Measurements from ENCODE around the gene PCDHGC5. TPM values are rescaled to one million over a fixed set of nuclear protein-coding genes. Genes with fewer than 3 reads are reported as not detected.

Gene PCDHGC5
- total and polyA plus RNA-seq, 2 of the 8 experiments (the other 6 are each of a cell fraction or from before 2014, with no cell fraction given) = 0.41 to 1.1 TPM

DNA sequence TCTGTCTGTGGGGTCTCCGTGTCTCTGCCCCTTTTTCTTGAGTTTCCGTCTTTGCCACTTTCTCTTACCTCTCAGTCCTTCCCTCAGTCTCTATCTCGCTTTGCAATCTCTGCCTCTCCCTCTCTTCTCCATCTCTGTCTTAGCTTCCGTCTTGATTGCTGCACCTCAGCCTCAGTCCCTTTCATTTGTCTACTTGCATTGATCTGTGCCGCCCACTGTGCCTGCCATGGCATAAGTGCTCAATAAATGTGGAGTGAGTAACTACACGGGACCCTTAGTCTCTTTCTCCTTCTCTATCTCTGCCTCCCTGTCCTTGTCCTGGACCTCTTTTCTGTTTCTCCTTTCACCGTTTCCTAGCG is 6.6 kb downstream of the PCDHGC5 start:
- H3K79me2 ChIP-seq (ENCODE audit: control insufficient read depth in 1 of 2, insufficient read depth in 2 of 2, low read length in 2 of 2) = no peaks in the 10 kb centered on the region
- TF ChIP-seq KDM4A (IDR thresholded peaks at IDR 0.05; ENCODE audit: low read depth, low read length, severe bottlenecking) (no peak), RAD21 (IDR thresholded peaks at IDR 0.05 in 1 of 2, conservative IDR thresholded peaks at IDR 0.05 in 1 of 2; ENCODE audit: low read depth in 2 of 2, low read length in 2 of 2) (no peak), CREB1 (IDR thresholded peaks at IDR 0.05) (no peak), KDM1A (IDR thresholded peaks at IDR 0.05; ENCODE audit: borderline replicate concordance, low read length) (no peak)
- H2AK5ac ChIP-seq (ENCODE audit: low read depth, low read length) = peak overlapping the region; percentile 48
- peaks cover 6 to 37% (median 25%) of the 10 kb centered on the region in 4 experiments for H3K4me1 ChIP-seq (replicated peaks in 1 of 4; ENCODE audit: control insufficient read depth in 3 of 4, insufficient read depth in 4 of 4, low read length in 3 of 4)
- no peak overlapping the region for H3K14ac ChIP-seq (ENCODE audit: insufficient read length)
- no peaks in the 10 kb centered on the region for H3K36me3 ChIP-seq (ENCODE audit: control insufficient read depth in 2 of 4, insufficient read depth in 4 of 4, low read length in 3 of 4)
- peaks cover 13 to 38% (median 34%) of the 10 kb centered on the region in 4 experiments; a peak in 6 of 7 replicates for H3K27me3 ChIP-seq (replicated peaks in 1 of 4; ENCODE audit: control insufficient read depth in 3 of 4, extremely low read depth in 1 of 4, insufficient read depth in 3 of 4, low read length in 3 of 4)
- no peak overlapping the region for H4K8ac ChIP-seq (ENCODE audit: extremely low read depth, insufficient read depth, low read length)
- H3K27ac ChIP-seq (ENCODE audit: low read depth, low read length) = no peak overlapping the region
- no peak for FAIRE-seq
- H3K56ac ChIP-seq (replicated peaks; ENCODE audit: insufficient read length, low read depth, low read length) = no peak overlapping the region
- 52% methylated on average over 8 of the region's 8 CpGs; no CpG with 5 or more reads in 1 of the 2 experiments for WGBS, 2 experiments (ENCODE audit: extremely low coverage in 1 of 2, insufficient coverage in 1 of 2, insufficient read length in 1 of 2, insufficient replicate concordance in 2 of 2, low coverage in 1 of 2, low lambda C conversion rate in 2 of 2, missing lambda C conversion rate in 1 of 2)
- H3K9ac ChIP-seq (replicated peaks in 1 of 4; ENCODE audit: extremely low read depth in 1 of 4, low read depth in 3 of 4, low read length in 3 of 4) = no peak overlapping the region
- POLR2A ChIA-PET (ENCODE audit: partially characterized antibody) = interaction anchor here (0.6 to 5.0 kb wide), 3 partner anchors 11 to 199 kb away, joined by 3 to 33 read pairs (median 25); partner anchors contain the start of gene PCDHGC4
- H2BK120ac ChIP-seq (replicated peaks; ENCODE audit: low read depth, low read length) = peak overlapping the region; percentile 25
- 0 out of 2 replicates have a peak overlapping the region, but pooled peaks have one; percentile 53 for H2BK15ac ChIP-seq (ENCODE audit: low read length)
- H3K4ac ChIP-seq (replicated peaks; ENCODE audit: insufficient read length, low read depth, low read length) = peak overlapping the region; percentile 46
- no peak overlapping the region for H3K23ac ChIP-seq (ENCODE audit: insufficient read length)
- H2BK5ac ChIP-seq (ENCODE audit: low read depth, low read length) = peak overlapping the region; percentile 82; the same call in 1 of the 2 replicates
- H2BK20ac ChIP-seq (ENCODE audit: low read length) = peak overlapping the region; percentile 83; the same call in 1 of the 2 replicates
- H3K23me2 ChIP-seq (ENCODE audit: low read depth, low read length) = peaks cover 24% of the 10 kb centered on the region; the same call in 1 of the 2 replicates
- H3K4me3 ChIP-seq (ENCODE audit: extremely low read depth in 1 of 4, insufficient read depth in 2 of 4, low read depth in 3 of 4, low read length in 4 of 4) = peak overlapping the region in 2 of 4 experiments; percentile 7 to 41; a peak in 3 of 8 replicates
- H4K5ac ChIP-seq (ENCODE audit: insufficient read length, low read depth, low read length) = no peak overlapping the region
- peak overlapping the region; percentile 71 for H4K91ac ChIP-seq (replicated peaks; ENCODE audit: insufficient read length, low read length)
- H2AFZ ChIP-seq (ENCODE audit: low read length) = no peak overlapping the region
- peaks cover 0 to 4% of the 10 kb centered on the region in 2 experiments for H4K20me1 ChIP-seq (replicated peaks in 1 of 2; ENCODE audit: control insufficient read depth in 1 of 2, insufficient read depth in 2 of 2, low read length in 2 of 2)
- peak overlapping the region; percentile 97 for H3K18ac ChIP-seq (ENCODE audit: extremely low read depth, low read length)
- H3K9me3 ChIP-seq (ENCODE audit: insufficient read depth in 2 of 2, low read depth in 1 of 2, low read length in 1 of 2) = no peaks in the 10 kb centered on the region
- H3K4me2 ChIP-seq (ENCODE audit: insufficient read depth in 1 of 2, low read depth in 2 of 2, low read length in 2 of 2) = peak overlapping the region; percentile 55 to 82
- CTCF ChIA-PET (ENCODE audit: partially characterized antibody) = interaction anchor here (0.5 to 50.9 kb wide), 14 partner anchors 11 to 250 kb away, joined by 3 to 1236 read pairs (median 5); partner anchors contain the start of genes PCDHGA10, PCDHGA11, PCDHGA9 and PCDHGB1
- H2BK12ac ChIP-seq (ENCODE audit: low read depth, low read length) = peak overlapping the region; percentile 93; the same call in 1 of the 2 replicates
- H3K79me1 ChIP-seq (ENCODE audit: low read depth, low read length) = peaks cover 4% of the 10 kb centered on the region
- no peak for DNase-seq (ENCODE audit: low read depth in 1 of 2, low spot score in 2 of 2)

Measured in H1 (cell line).